Stimulated activated memory B cell treated with anti-CD40 and anti-IgM and Interleukin-4, amounts not matched to agents 10 μg/mL and 1 μg/mL and 100 μg/mL, for 72 hours (primary cell): ENCODE results near the gene TRAF4.
"Not testable (repeated sequence)": the region's sequence is repeated elsewhere in the genome, so short reads cannot be mapped to it uniquely, and the experiment has no call there.

Source experiments
- ATAC-seq: fragments of 150-1000 bp; cut with Tn5 transposase; 2 replicates; pipeline ENCODE4 v1.10.0; 2021
- H3K27ac Mint-ChIP-seq: one replicate; pipeline ENCODE4 v1.8.0; 2022; ENCODE audit warnings: mild to moderate bottlenecking, mixed read lengths
- H3K27me3 Mint-ChIP-seq: one replicate; pipeline ENCODE4 v1.8.0; 2022; ENCODE audit warnings: mixed read lengths
- H3K36me3 Mint-ChIP-seq: one replicate; pipeline ENCODE4 v1.8.0; 2022; ENCODE audit warnings: mixed read lengths
- H3K4me1 Mint-ChIP-seq: one replicate; pipeline ENCODE4 v1.8.0; 2022; ENCODE audit warnings: mixed read lengths
- H3K4me3 Mint-ChIP-seq: one replicate; pipeline ENCODE4 v1.8.0; 2022; ENCODE audit warnings: mild to moderate bottlenecking, moderate library complexity, mixed read lengths
- H3K9me3 Mint-ChIP-seq: one replicate; pipeline ENCODE4 v1.8.0; 2022; ENCODE audit warnings: mixed read lengths

TRAF4 gene

DNA sequence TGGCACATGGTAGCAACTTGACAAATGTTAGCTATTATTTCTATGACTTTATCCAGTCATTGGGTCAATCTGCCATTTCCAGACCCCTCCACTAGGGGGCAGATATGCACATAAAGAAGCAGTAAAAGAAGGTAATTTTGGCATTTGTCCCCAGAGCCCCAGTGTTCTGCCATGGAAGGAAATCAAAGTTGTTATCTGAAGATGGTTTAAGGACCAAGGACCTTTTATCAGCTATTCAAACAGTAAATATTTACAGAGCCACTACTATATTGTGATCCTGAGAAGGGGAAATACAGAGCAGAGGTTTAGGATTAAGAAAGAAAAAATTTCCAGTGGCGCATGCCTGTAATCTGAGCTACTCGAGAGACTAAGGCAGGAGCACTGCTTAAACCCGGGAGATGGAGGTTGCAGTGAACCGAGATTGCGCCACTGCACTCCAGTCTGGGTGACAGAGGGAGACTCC, 20.0 kb downstream of the TRAF4 start:
- no peaks in the 10 kb centered on the region for H3K9me3 Mint-ChIP-seq
- H3K4me1 Mint-ChIP-seq = peaks cover 13% of the 10 kb centered on the region
- no peak overlapping the region for H3K4me3 Mint-ChIP-seq
- H3K27ac Mint-ChIP-seq = peak overlapping the region; percentile 19
- no peaks in the 10 kb centered on the region for H3K27me3 Mint-ChIP-seq
- ATAC-seq = peak; percentile 61
- H3K36me3 Mint-ChIP-seq = peaks cover 20% of the 10 kb centered on the region

- H3K27me3 Mint-ChIP-seq = no peaks in the 10 kb centered on the region
- peaks cover 17% of the 10 kb centered on the region for H3K36me3 Mint-ChIP-seq
- H3K9me3 Mint-ChIP-seq = no peaks in the 10 kb centered on the region
- peaks cover 13% of the 10 kb centered on the region for H3K4me1 Mint-ChIP-seq
- peak overlapping the region; percentile 32 for H3K27ac Mint-ChIP-seq
- ATAC-seq = no peak
- no peak overlapping the region for H3K4me3 Mint-ChIP-seq
Measured at GRCh38 chr17:28765038-28765437, 21.2 kb downstream of the TRAF4 start.

- Mint-ChIP-seq H3K36me3 (peaks cover 14% of the 10 kb centered on the region), H3K27me3 (no peaks in the 10 kb centered on the region), H3K4me3 (no peak overlapping the region), H3K27ac (no peak overlapping the region), H3K4me1 (peaks cover 19% of the 10 kb centered on the region), H3K9me3 (no peaks in the 10 kb centered on the region)
- ATAC-seq = no peak
Measured at GRCh38 chr17:28773736-28774135, 29.9 kb downstream of the TRAF4 start.

DNA sequence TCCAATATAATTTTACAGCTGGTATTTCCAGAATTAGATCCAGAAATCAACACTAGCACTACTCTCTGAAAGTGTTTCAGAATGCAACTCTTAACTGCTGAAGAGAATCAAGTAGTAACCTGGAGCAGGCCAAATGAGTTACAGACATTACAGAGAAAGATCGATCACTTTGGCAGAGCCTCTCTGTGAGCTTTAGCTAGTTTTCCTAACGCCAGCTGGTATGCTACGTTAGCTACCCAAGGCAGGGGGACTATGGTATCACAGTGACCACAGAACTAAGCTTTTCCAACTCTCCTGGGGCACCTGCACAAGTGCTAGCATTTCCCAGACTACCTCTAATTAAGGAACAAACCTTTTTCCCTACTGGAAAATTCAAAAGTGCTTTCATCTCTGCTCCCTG, 30.4 kb downstream of the TRAF4 start:
- Mint-ChIP-seq H3K27ac (no peak overlapping the region), H3K27me3 (no peaks in the 10 kb centered on the region), H3K4me3 (no peak overlapping the region), H3K36me3 (peaks cover 18% of the 10 kb centered on the region), H3K4me1 (peaks cover 19% of the 10 kb centered on the region), H3K9me3 (no peaks in the 10 kb centered on the region)
- no peak for ATAC-seq

GRCh38 chr17:28777178-28777577, 33.4 kb downstream of the TRAF4 start:
- no peak for ATAC-seq
- no peak overlapping the region for H3K4me3 Mint-ChIP-seq
- H3K4me1 Mint-ChIP-seq = peaks cover 36% of the 10 kb centered on the region
- H3K9me3 Mint-ChIP-seq = no peaks in the 10 kb centered on the region
- peak overlapping the region; percentile 17 for H3K27ac Mint-ChIP-seq
- no peaks in the 10 kb centered on the region for H3K27me3 Mint-ChIP-seq
- H3K36me3 Mint-ChIP-seq = peaks cover 29% of the 10 kb centered on the region

GRCh38 chr17:28779601-28780000, 35.8 kb downstream of the TRAF4 start:
- H3K27me3 Mint-ChIP-seq, H3K4me3 Mint-ChIP-seq, H3K27ac Mint-ChIP-seq, ATAC-seq, H3K9me3 Mint-ChIP-seq: not testable (repeated sequence)
- Mint-ChIP-seq H3K36me3 (peaks cover 24% of the 10 kb centered on the region), H3K4me1 (peaks cover 36% of the 10 kb centered on the region)

DNA sequence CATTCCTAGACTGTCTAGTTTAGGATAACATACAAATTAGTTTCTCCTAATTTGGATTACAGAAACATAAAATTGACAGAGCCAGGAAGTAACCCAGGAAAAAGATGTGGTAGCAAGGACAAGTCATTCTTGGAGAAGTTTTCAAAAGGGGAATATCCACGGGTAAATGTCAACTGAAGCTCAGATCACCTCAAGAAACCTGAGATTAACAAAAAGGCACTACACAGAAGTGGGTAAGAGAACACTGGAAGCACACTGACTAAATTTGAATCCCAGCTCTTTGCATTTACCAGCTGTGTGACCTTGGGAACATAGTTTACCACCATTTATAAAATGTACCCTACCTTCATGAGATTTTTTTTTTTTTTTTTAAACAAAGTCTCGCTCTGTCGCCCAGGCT, 39.4 kb downstream of the TRAF4 start:
- no peaks in the 10 kb centered on the region for H3K27me3 Mint-ChIP-seq
- H3K4me1 Mint-ChIP-seq = peaks cover 20% of the 10 kb centered on the region
- H3K4me3 Mint-ChIP-seq = no peak overlapping the region
- peak overlapping the region; percentile 30 for H3K27ac Mint-ChIP-seq
- ATAC-seq = no peak
- peaks cover 24% of the 10 kb centered on the region for H3K36me3 Mint-ChIP-seq
- no peaks in the 10 kb centered on the region for H3K9me3 Mint-ChIP-seq

DNA sequence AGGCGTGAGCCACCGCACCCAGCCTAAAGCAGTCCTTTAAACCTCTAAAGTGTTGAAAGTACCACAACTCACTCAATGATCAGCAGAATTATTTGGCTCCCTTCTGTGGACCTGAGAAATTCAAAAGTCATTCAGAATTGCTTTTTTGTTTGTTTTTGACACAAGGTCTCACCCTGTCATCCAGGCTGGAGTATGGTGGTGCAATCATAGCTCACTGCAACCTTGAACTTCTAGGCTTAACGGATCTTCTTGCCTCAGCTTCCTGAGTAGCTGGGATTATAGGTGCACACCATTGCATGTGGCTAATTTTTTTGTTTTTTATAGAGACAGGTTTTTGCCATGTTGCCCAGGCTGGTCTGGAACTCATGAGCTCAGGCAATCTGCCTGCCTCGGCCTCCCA, 44.3 kb downstream of the TRAF4 start:
- Mint-ChIP-seq H3K9me3 (no peaks in the 10 kb centered on the region), H3K4me3 (no peak overlapping the region), H3K27me3 (no peaks in the 10 kb centered on the region), H3K27ac (no peak overlapping the region), H3K36me3 (no peaks in the 10 kb centered on the region), H3K4me1 (peaks cover 7% of the 10 kb centered on the region)
- ATAC-seq = no peak

- Mint-ChIP-seq H3K4me1 (peaks cover 11% of the 10 kb centered on the region), H3K27ac (no peak overlapping the region), H3K27me3 (no peaks in the 10 kb centered on the region)
Measured at GRCh38 chr17:28792877-28793661, 49.3 kb downstream of the TRAF4 start.

DNA sequence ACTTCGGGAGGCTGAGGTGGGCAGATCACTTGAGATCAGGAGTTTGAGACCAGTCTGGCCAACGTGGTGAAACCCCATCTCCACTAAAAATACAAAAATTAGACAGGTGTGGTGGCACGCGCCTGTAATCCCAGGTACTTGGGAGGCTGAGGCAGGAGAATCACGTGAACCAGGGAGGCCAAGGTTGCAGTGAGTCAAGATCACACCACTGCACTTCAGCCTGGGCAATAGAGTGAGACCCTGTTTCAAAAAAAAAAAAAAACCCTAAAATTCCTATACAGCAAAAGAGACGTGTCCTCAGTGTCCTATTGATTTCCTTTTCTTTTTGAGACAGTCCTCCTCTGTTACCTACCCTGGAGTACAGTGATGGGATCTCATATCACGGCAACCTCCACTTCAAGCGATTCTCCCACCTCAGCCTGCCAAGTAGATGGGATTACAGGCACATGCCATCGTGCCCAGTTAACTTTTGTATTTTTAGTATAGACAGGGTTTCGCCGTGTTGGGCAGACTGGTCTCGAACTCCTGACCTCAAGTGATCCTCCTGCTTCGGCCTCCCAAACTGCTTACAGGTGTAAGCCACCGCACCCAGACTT, 51.1 kb downstream of the TRAF4 start:
- H3K27me3 Mint-ChIP-seq, ATAC-seq, H3K4me3 Mint-ChIP-seq, H3K9me3 Mint-ChIP-seq, H3K4me1 Mint-ChIP-seq, H3K36me3 Mint-ChIP-seq, H3K27ac Mint-ChIP-seq: not testable (repeated sequence)

More at GRCh38 chr17:28792877-28793661, 49.3 kb downstream of the TRAF4 start:
- no peak for ATAC-seq
- Mint-ChIP-seq H3K36me3 (no peaks in the 10 kb centered on the region), H3K9me3 (no peaks in the 10 kb centered on the region), H3K4me3 (no peak overlapping the region)

- no peak overlapping the region for H3K4me3 Mint-ChIP-seq
- H3K27me3 Mint-ChIP-seq = no peaks in the 10 kb centered on the region
- H3K4me1 Mint-ChIP-seq = peaks cover 5% of the 10 kb centered on the region
- H3K36me3 Mint-ChIP-seq = no peaks in the 10 kb centered on the region
- H3K9me3 Mint-ChIP-seq = no peaks in the 10 kb centered on the region
- no peak overlapping the region for H3K27ac Mint-ChIP-seq
- ATAC-seq = no peak
Measured at GRCh38 chr17:28796062-28796461, 52.3 kb downstream of the TRAF4 start.
